Measurements from ENCODE around the gene DRAP1.

DRAP1 gene

GRCh38 chr11:65967329-65967934 is 48.2 kb downstream of the DRAP1 start:
- Histone ChIP-seq H3K9me3 (ENCODE audit: control insufficient read depth, insufficient read depth, low read length) (no peaks in the 10 kb centered on the region), H3K9me2 (replicated peaks; ENCODE audit: control insufficient read depth, low read length) (no peaks in the 10 kb centered on the region), H3K27ac (ENCODE audit: low read depth, low read length) (no peak overlapping the region), H3K4me3 (ENCODE audit: low read length) (no peak overlapping the region), H4K20me1 (ENCODE audit: control insufficient read depth, insufficient read depth, low read depth, low read length) (peaks cover 9% of the 10 kb centered on the region; the same call in 1 of the 2 replicates), H3F3A (ENCODE audit: control insufficient read depth, insufficient read depth) (no peaks in the 10 kb centered on the region), H3K4me2 (ENCODE audit: low read length) (no peak overlapping the region), H3K27me3 (ENCODE audit: control insufficient read depth, low read length) (no peaks in the 10 kb centered on the region), H3K4me1 (ENCODE audit: control insufficient read depth, low read length) (peaks cover 9% of the 10 kb centered on the region), H3K36me3 (ENCODE audit: control insufficient read depth, low read length) (peaks cover 74% of the 10 kb centered on the region), H3K79me2 (ENCODE audit: control insufficient read depth, low read length) (peaks cover 26% of the 10 kb centered on the region)
- TF ChIP-seq, protein P1, sequence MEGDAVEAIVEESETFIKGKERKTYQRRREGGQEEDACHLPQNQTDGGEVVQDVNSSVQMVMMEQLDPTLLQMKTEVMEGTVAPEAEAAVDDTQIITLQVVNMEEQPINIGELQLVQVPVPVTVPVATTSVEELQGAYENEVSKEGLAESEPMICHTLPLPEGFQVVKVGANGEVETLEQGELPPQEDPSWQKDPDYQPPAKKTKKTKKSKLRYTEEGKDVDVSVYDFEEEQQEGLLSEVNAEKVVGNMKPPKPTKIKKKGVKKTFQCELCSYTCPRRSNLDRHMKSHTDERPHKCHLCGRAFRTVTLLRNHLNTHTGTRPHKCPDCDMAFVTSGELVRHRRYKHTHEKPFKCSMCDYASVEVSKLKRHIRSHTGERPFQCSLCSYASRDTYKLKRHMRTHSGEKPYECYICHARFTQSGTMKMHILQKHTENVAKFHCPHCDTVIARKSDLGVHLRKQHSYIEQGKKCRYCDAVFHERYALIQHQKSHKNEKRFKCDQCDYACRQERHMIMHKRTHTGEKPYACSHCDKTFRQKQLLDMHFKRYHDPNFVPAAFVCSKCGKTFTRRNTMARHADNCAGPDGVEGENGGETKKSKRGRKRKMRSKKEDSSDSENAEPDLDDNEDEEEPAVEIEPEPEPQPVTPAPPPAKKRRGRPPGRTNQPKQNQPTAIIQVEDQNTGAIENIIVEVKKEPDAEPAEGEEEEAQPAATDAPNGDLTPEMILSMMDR (IDR thresholded peaks at IDR 0.05; ENCODE audit: low read depth, low read length, poor library complexity, severe bottlenecking) = no peak
- no peak for TF ChIP-seq EZH2phosphoT487 (IDR thresholded peaks at IDR 0.05; ENCODE audit: borderline replicate concordance, low read length)

GRCh38 chr11:65968600-65969482 is 49.6 kb downstream of the DRAP1 start:
- H3K4me1 ChIP-seq (ENCODE audit: control insufficient read depth, low read length) = no peaks in the 10 kb centered on the region
- H3K9me3 ChIP-seq (ENCODE audit: control insufficient read depth, insufficient read depth, low read length) = no peaks in the 10 kb centered on the region
- TF ChIP-seq, protein P1 (IDR thresholded peaks at IDR 0.05; ENCODE audit: low read depth, low read length, poor library complexity, severe bottlenecking) = no peak
- TF ChIP-seq EZH2phosphoT487 (IDR thresholded peaks at IDR 0.05; ENCODE audit: borderline replicate concordance, low read length) = no peak
- H3K27ac ChIP-seq (ENCODE audit: low read depth, low read length) = no peak overlapping the region
- no peaks in the 10 kb centered on the region for H3K9me2 ChIP-seq (replicated peaks; ENCODE audit: control insufficient read depth, low read length)
- peaks cover 11% of the 10 kb centered on the region for H3K79me2 ChIP-seq (ENCODE audit: control insufficient read depth, low read length)
- peaks cover 77% of the 10 kb centered on the region for H3K36me3 ChIP-seq (ENCODE audit: control insufficient read depth, low read length)
- H4K20me1 ChIP-seq (ENCODE audit: control insufficient read depth, insufficient read depth, low read depth, low read length) = no peaks in the 10 kb centered on the region
- H3K27me3 ChIP-seq (ENCODE audit: control insufficient read depth, low read length) = no peaks in the 10 kb centered on the region
- no peak overlapping the region for H3K4me3 ChIP-seq (ENCODE audit: low read length)
- no peaks in the 10 kb centered on the region for H3F3A ChIP-seq (ENCODE audit: control insufficient read depth, insufficient read depth)
- H3K4me2 ChIP-seq (ENCODE audit: low read length) = no peak overlapping the region

Data from DOHH2 (cell line).